HepG2 (cell line): ENCODE measurements around the gene GPRIN1.

Source experiments
- ATF1 ChIP-seq: IDR thresholded peaks from 2 replicates; pipeline ENCODE4 v1.6.1; 2016; ENCODE audit warnings: mild to moderate bottlenecking, control low read depth
- CTCF ChIP-seq: sonication (generic); formaldehyde crosslinking; IDR thresholded peaks from 2 replicates; pipeline ENCODE4 v1.5.0; 2020; ENCODE audit warnings: mild to moderate bottlenecking, missing genetic modification reagents, moderate library complexity
- EZH2 ChIP-seq: conservative IDR thresholded peaks from 2 replicates; pipeline ENCODE4 v1.6.1; 2012; ENCODE audit warnings: mild to moderate bottlenecking, low read depth, low read length, moderate library complexity
- KLF13 ChIP-seq: sonication (generic); formaldehyde crosslinking; IDR thresholded peaks from 2 replicates; pipeline ENCODE4 v1.4.0; 2020; ENCODE audit warnings: mild to moderate bottlenecking, missing genetic modification reagents
- POLR2AphosphoS5 ChIP-seq: IDR thresholded peaks from 2 replicates; pipeline ENCODE4 v1.6.1; 2012; ENCODE audit warnings: low read depth, low read length
- REPIN1 ChIP-seq: sonication (generic); formaldehyde crosslinking; IDR thresholded peaks from 2 replicates; pipeline ENCODE4 v1.8.0; 2022; ENCODE audit warnings: missing genetic modification reagents, low read depth, mild to moderate bottlenecking, borderline replicate concordance
- REST ChIP-seq, 2 experiments: IDR thresholded peaks; 2 replicates each; pipeline ENCODE4 v1.6.1; 2011 to 2012; ENCODE audit warnings: low read length in 2 of 2, borderline replicate concordance in 1 of 2, low read depth in 1 of 2, mild to moderate bottlenecking in 1 of 2, moderate library complexity in 1 of 2
- SP1 ChIP-seq, 2 experiments: fragments of 450-650 bp in 1 of 2; sonication (generic) in 1 of 2; formaldehyde crosslinking in 1 of 2; IDR thresholded peaks; 2 replicates each; pipeline versions ENCODE4 v1.4.0 to v1.6.1; 2016 to 2020; ENCODE audit warnings: missing genetic modification reagents in 1 of 2
- ZNF280B ChIP-seq: sonication (generic); formaldehyde crosslinking; IDR thresholded peaks from 2 replicates; pipeline ENCODE4 v1.5.0; 2020; ENCODE audit warnings: missing genetic modification reagents, mild to moderate bottlenecking, borderline replicate concordance
- ZNF629 ChIP-seq: sonication (generic); formaldehyde crosslinking; conservative IDR thresholded peaks from 2 replicates; pipeline ENCODE4 v1.5.0; 2020; ENCODE audit warnings: missing genetic modification reagents
- TF ChIP-seq, protein P1 (sequence below): sonication (generic); formaldehyde crosslinking; IDR thresholded peaks from 2 replicates; pipeline ENCODE4 v1.8.1; 2022; ENCODE audit warnings: mild to moderate bottlenecking, missing genetic modification reagents
- TF ChIP-seq, protein P2 (sequence below): sonication (generic); formaldehyde crosslinking; IDR thresholded peaks from 2 replicates; pipeline ENCODE4 v1.8.1; 2023; ENCODE audit warnings: mild to moderate bottlenecking, missing genetic modification reagents

GRCh38 chr5:176648474-176649194 is 38.7 kb upstream of the GPRIN1 start:
- TF ChIP-seq POLR2AphosphoS5 (no peak), ATF1 (CRISPR knock-in tag) (no peak), KLF13 (CRISPR knock-in tag) (no peak), REST (IDR thresholded peaks at IDR 0.05; ENCODE audit: borderline replicate concordance in 1 of 2, low read depth in 1 of 2, low read length in 2 of 2) (no peak), EZH2 (no peak), SP1 (IDR thresholded peaks at IDR 0.05) (no peak), SP1 (CRISPR knock-in tag; IDR thresholded peaks at IDR 0.05) (no peak), CTCF (CRISPR knock-in tag) (no peak), ZNF280B (CRISPR knock-in tag) (no peak), ZNF629 (CRISPR knock-in tag) (no peak), REPIN1 (CRISPR knock-in tag) (no peak)
- TF ChIP-seq, protein P1, sequence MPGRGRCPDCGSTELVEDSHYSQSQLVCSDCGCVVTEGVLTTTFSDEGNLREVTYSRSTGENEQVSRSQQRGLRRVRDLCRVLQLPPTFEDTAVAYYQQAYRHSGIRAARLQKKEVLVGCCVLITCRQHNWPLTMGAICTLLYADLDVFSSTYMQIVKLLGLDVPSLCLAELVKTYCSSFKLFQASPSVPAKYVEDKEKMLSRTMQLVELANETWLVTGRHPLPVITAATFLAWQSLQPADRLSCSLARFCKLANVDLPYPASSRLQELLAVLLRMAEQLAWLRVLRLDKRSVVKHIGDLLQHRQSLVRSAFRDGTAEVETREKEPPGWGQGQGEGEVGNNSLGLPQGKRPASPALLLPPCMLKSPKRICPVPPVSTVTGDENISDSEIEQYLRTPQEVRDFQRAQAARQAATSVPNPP (CRISPR knock-in tag): no peak
- TF ChIP-seq, protein P2, sequence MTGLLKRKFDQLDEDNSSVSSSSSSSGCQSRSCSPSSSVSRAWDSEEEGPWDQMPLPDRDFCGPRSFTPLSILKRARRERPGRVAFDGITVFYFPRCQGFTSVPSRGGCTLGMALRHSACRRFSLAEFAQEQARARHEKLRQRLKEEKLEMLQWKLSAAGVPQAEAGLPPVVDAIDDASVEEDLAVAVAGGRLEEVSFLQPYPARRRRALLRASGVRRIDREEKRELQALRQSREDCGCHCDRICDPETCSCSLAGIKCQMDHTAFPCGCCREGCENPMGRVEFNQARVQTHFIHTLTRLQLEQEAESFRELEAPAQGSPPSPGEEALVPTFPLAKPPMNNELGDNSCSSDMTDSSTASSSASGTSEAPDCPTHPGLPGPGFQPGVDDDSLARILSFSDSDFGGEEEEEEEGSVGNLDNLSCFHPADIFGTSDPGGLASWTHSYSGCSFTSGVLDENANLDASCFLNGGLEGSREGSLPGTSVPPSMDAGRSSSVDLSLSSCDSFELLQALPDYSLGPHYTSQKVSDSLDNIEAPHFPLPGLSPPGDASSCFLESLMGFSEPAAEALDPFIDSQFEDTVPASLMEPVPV (CRISPR knock-in tag): no peak
